Measurements from ENCODE around the gene STAT2.
"Not testable (repeated sequence)": the region's sequence is repeated elsewhere in the genome, so short reads cannot be mapped to it uniquely, and the experiment has no call there.

Gene STAT2

DNA sequence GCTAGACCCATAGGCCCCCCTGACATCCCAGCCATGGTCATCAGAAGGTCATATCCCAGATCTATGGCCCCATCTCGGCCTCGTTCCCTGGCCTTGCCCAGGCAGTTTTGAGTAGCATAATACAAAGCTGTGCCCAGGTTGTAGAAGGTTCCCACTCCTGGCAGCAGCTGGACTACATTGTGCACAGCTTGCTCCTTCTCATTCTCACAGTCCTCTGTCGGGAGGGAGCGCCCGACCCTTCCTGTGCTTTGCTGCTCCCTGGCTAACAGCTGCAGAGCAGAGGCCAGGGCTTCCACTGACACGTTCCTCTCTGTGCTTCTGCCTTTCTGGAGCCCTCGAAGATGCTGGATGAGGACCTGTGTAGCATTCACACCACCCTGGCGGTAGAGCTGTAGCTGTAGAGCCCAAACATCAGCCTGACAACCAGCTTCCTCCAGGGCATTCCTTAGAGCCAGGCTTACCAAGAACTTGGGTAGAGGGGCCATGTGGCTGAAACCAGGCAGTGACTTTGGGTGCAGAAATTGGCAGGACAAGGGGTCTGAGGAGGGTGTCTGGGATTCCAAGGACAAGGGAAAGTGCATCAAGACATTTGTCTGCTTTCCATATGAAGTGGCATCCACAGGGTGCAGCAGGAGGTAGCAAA lies 1.7 kb upstream of the STAT2 start:
- no peak for DNase-seq

DNA sequence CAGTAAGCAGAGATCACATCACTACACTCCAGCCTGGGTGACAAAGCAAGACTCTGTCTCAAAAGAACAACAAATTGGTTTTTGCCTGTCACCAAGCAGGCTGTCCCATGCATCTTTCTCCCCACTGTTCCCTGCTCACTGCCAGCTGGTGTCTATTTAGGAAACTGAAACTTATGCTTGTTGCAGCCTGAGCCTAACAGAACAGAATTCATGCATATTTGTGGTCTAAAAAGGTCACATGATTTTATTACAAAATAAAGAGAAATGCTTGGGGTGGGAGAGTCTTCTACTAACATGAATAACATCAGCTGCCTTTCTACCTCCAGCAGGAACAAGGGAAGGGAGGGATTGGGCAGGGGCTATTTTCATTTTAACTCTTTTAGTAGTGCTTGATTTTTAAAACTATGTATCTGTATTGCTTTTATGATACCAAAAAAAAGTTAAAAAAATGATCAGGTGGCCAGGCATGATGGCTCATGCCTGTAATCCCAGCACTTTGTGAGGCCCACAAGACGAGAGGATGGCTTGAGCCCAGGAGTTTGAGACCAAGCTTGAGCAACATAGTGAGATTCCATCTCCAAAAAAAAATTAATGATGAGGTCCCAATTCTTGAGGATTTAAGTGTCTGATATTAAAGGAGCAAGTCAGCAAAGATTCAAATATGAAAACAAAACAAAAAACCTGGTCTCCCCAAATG lies 923 bp downstream of the STAT2 start:
- DNase-seq, result no peak

DNA sequence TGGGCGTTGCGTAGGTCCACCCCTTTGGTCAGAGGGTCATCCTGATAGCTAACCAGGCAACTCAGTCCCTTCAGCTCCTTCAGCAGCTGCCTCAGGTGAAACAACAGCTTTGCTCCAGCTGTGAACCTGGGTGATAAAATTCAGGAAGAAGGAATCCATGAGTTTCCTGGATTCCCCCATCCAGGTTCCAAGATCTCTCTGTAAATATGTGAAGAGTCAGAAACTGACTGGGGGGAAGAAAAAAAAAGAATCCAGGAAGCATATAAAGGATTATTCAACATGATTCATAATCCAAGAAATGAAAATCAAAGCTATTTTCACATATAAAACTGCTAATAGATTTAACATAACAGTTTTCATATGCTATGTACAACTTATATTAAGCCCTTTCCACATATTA lies 8.6 kb downstream of the STAT2 start:
- no peak for DNase-seq

DNA sequence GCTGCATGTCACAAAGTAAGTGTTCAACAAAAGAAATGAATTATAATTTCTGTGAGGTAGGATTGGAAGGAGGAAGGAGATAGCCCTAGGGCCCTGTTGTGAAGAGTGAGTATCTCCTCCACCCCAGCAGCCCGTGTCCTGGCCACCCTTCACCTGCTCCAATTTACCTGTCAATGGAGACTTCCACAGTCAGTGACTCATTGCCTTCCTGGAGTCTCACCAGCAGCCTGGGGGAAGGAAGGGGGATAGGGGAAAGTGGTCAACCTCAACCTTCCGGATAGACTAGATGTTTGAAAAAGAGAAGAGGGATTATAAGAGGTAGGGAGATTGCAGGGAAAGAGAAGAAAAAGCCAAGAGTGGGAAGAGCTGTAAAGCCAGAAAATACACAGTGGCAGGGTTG lies 9.2 kb downstream of the STAT2 start:
- DNase-seq, result no peak

DNA sequence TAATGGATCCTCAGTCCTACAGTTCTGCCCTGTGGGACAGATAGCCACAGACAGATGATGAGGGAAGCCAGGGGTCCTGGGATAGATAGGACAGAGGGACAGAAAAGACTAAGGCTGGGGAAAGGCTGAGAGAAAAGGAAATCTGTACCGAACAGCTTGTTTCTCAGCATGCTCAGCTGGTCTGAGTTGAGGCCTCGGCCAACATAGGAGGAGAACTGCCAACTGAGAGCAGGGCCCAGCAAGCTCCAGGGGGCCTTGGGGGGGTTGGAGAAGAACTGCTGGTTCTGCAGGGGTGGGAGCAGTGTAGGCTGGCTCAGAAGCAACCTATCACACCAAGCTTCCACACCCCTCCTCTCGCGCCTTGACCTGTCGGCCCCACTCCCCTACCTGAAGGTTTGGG lies 11.1 kb downstream of the STAT2 start:
- no peak for DNase-seq

DNA sequence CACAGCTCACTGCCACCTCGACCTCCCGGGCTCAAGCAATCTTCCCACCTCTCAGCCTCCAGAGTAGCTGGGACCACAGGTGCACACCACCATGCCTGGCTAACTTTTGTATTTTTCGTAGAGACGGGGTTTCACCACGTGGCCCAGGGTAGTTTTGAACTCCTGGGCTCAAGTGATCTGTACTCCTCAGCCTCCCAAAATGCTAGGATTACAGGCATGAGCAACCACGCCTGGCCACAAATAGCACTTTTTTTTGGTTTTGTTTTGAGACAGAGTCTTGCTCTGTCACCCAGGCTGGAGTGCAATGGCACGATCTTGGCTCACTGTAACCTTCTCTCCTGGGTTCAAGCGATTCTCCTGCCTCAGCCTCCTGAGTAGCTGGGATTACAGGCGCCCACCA lies 12.7 kb downstream of the STAT2 start:
- not testable (repeated sequence) for DNase-seq

DNA sequence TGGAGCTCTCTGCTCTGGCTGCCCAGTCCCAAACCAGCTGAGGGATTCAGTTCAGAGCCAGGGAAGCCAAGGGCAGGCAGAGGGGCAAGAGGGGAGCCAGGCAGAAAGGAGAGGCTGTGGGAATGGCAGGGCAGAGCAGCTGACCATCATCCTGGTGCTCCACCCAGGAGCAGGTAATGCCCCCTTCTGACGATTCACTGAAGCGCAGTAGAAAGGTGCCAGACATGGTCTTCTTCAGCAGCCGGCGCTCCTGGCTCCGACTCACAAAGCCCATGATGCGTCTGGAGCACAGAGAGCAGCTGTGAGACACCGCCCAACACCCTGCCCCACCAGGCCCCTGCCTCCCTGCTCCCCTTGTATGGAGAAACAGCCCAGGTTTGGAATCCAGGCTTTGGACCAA lies 13.2 kb downstream of the STAT2 start:
- peak; percentile 49 for DNase-seq

DNA sequence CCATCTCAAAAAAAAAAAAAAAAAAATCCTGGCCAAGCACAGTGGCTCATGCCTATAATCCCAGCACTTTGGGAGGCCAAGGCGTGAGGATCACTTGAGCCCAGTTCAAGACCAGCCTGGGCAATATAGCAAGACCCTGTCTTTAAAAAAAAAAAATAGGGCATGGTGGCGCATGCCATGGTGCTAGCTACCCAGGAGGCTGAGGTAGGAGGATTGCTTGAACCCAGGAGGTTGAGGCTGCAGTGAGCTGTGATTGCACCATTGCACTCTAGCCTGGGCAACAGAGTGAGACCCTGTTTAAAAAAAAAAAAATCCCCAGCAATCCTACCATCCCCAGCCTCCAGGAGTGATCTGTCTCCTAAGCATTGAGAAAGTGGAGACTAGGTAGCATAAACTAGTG lies 17.6 kb downstream of the STAT2 start:
- DNase-seq, result not testable (repeated sequence)

DNA sequence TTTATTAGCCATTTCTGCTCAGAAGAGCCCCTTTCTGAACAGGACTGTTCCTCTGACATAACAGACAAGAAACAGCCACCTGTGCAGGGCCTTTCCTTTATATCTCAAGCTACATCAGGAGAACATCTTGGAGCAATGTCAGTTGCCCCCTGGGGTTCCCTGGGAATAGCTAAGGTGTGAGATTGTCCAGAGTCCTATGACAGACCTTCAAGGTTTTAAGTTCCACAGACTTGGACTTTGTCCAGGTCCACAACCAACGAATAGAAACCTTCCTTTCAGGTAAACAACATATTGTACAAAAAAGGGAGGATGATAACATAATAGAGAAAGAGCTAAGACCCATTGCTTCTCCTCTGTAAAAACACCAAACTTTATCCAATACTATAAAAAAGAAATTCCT lies 18.3 kb downstream of the STAT2 start:
- DNase-seq, result no peak

DNA sequence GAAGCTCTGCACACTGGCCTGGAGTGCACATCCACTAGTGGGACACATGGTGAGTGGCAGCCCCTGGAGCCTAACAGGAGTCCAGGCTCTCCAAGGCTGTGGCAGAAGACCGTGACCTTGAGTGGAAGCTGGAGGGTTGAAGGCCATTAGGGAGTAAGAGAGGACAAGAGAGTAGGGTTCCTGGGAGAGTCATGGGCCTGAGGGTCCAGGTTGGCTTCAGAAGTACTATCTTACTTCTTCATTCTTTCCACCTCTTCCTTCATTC lies 20.8 kb downstream of the STAT2 start:
- peak; percentile 41 for DNase-seq

DNA sequence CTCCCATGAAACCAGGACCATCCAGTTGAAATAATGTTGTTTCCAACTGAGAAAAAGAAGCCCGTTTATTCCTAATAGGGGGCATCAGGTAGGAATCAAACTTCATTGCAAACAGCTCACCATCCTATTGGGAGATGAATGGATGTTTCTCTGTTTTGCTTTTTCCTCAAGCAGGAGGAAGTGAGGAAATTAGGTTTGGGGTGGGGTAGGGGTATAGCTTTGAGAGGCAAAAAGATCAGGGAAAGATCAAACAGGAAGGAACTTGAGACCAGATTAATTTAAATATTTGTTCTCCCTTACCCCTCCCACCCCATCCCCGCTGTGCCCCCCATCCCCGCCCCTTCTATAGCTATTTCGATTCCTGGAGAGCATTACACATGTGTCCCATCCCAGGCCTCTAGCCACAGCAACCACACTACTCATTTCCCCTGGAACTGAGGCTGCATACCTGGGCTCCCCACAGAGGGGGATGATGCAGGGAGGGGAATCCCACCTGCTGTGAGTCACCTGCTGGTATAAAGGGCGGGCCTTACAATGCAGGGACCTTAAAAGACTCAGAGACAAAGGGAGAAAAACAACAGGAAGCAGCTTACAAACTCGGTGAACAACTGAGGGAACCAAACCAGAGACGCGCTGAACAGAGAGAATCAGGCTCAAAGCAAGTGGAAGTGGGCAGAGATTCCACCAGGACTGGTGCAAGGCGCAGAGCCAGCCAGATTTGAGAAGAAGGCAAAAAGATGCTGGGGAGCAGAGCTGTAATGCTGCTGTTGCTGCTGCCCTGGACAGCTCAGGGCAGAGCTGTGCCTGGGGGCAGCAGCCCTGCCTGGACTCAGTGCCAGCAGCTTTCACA lies 21.4 kb downstream of the STAT2 start, which contains the start of gene IL23A:
TSS of gene IL23A (plus strand) at position 577 of the 850 bp plus-strand sequence. CDS start at position 738, 161 bp downstream.
- peak; percentile 89 for DNase-seq

DNA sequence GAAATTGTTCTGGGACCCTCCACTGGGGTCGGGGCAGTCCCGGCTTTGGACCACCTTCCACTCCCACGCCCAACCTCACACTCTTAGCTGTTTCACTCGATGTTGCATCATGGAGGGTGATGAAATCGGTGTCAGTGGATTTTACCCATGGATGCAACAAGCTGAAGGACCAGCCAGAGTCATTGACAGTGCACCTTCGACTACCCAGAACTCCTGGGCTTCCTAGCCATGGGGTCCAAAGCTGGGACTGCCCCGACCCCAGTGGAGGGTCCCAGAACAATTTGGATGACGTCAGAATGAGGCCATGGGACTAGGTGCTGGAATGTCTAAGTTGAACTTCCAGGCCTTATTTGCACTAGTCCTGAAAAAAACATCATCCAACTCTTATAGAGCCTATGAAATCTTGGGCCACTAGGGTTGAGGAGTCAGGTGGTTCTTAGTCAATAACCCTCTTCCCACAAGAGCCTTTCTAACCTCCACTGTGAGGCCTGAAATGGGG lies 22.1 kb downstream of the STAT2 start:
- DNase-seq, result peak; percentile 41

DNA sequence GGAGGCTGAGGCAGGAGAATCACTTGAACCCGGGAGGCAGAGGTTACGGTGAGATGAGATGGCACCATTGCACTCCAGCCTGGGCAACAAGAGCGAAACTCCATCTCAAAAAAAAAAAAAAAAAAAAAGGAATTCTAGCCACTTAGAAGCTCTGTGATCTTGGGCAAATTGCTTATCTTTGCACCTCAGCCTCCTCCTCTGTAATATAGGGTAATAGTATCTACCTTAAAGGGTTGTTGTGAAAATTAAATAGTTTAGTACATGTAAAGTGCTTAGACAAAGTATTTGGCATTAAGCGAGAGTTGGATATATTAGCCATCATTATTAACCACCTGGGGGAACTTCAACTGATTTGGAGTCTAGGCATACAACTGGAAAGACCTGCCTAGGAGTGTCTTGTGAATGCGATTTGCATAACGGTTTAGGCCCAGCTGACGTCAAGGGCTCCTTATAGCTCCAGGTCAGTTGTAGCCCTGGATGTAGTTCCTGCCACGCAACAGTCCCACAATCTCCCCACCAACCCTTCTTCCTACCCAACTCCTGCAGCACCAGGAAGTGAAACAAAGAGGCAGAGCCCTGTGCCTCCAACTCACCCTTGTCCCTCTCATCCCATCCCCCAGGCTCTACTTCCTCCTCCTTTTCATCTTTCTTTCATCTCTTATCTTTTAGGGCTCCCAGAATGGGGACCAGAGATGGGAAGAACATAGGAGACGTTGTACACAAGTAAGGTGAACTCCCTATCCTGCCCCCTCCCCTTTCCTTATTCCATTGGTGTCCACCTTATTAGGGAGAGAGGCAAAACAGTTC lies 23.3 kb downstream of the STAT2 start:
- DNase-seq, result no peak

DNA sequence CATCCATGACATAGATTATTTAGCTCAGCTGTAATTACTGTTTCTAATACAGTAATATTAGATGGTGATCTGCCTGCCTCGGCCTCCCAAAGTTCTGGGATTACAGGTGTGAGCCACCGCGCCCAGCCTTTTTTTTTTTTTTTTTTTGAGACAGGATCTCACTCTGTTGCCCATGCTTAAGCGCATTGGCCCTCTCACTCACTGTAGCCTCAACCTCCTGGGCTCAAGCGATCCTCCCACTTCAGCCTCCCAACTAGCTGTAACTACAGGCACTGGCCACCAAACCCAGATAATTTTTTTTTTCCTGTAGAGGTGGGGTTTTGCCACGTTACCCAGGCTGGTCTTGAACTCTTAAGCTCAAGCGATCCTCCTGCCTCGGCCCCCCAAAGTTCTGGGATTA lies 24.4 kb downstream of the STAT2 start:
- not testable (repeated sequence) for DNase-seq

DNA sequence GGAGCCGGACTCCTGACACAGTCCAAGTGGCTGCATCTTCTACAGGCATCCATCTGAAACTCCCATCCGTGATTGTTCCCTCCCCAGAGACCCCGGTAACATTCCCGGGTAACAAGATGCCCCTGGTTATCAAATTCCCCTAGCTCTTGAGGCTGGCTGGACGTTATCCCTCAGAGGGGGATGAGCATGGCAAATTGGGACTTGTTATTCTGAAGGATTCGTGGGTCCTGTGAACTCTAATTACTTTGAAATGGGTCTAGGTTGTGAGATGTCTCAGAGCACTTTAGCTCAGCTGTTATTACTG lies 25.5 kb downstream of the STAT2 start:
- DNase-seq, result no peak

DNA sequence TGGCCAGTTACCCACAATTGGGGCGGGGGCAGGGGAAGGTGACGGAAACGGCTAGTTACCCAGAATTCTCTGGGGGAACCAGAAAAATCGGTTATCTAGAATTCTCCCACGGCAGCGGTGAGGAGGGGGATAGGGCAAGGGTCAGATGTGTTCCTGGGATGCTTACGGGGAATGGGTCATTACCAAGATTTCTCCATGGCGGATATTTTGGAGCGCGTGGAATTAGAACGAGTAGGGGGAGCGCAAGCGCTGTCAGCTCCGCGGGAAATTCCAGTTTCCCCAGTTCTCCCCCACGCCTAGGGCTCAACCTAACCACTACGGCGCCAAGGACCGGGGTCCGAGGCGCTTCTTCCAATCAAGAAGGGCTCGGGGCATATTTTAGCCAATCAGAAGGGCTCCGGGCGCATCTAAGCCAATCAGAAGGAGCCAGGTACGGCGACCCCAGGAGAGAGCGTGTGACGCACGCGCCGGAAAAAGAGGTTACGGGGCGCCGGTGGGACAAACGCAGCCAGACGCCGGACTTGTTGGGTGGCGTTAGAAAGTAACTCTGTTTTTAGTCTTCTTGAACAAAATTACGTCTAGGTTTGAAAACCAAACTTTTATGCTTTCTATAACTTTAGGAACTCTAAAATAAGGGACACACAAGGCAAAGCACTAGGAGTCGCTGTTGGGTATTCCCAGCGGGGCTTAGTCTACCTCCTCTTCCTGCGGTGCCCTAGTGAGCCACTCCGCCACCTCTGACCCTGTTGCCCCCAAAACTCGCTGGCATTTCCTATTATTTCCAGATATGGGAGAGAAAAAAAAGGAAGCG lies 26.0 kb downstream of the STAT2 start, which contains the start of gene PAN2:
TSS of gene PAN2 (minus strand) at position 322 of the 811 bp plus-strand sequence. CDS start 906 bp downstream, outside the sequence.
- peak; percentile 93 for DNase-seq

DNA sequence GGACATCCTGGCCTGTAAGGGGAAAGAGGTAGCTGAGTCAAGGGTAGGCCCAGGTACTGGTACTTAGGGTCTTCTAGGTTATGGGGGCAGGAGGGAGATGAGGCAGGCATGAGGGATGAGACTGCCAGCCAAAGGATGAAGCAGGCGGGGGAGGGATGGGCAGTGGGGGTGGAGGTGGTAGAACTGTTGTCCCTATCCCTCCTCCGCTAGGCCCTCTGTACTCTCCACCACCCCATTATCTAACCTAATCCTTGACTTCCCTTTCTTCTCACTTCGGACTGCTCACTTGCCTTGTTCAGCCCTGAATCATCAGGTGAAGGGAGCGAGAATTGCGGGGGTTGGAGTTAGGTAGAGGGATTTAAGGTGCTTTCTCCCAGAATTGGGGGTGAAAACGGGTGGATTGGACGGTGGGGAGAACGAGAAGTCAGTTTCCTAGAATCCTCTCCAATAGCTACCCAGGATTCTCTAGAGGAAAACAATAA lies 26.7 kb downstream of the STAT2 start:
- DNase-seq, result no peak

DNA sequence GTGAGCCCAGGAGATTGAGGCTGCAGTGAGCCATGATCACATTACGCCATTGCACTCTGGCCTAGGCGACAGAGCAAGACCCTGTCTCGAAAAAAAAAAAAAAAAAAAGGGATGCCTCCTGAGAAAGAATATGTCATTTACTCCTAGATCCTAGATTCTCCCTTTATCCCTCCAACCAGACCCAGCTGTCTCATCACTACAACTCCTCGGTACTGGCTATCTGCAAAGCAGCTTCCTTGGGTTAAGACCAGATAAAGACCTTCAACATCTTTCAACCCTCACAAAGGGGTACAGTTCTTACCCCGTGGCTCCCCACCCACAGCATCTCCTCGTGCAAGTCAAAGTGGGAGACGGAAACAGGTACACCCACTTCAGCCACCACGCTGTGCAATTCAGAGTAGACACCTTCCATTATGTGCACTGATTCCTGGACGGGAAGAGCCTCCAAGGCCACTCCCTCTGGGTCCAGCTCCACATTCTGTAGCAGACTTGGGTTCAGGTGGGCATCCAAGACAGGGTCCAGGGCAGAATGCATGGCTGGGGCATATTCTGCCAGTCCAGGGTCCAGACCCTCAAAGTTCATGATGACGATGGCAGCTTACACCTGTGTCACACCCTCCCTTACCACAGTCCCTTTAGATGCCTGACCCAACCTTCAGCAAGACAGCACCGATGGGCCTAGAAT lies 27.3 kb downstream of the STAT2 start:
- DNase-seq, result no peak

DNA sequence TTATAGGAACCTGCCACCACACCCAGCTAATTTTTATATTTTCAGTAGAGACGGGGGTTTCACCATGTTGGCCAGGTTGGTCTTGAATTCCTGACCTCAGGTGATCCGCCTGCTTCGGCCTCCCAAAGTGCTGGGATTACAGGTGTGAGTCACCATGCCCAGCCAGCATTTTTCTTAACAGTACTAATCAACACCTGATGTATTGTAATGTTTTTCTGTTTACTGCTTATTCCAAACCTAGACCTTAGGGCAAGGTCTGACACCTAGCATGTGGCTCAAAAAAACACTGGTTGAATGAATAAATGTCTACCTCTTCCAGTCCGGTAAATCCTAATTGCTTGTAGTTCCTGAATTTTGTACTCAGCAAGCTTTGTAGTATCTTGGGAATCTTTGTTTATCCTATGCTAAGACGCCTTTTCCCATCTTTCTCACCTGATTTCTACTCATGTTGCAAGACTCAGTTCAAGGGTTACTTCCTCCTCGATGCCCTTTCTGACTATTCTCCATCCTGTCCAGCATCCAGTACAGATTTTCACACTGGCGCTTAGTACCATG lies 28.9 kb downstream of the STAT2 start:
- DNase-seq, result no peak

DNA sequence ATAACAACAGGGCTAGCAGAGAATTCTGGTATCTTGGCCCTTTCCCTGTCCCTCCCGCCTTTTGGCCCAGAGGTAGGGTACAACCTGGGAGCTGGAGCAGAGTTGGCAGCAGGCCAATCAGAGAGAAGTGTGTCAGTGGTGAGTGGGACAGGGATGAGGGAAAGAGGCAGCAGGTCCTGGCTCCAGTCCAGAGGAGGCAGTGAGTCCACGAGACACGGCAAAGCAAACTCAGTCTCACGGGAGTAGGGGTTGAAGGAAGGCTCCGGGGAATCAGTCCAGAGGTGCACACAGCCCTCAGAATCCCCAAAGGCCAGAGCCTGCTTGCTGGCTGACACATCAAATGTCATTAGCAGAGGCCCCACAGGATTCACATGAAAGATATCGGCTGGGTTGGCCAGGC lies 33.4 kb downstream of the STAT2 start:
- no peak for DNase-seq

DNA sequence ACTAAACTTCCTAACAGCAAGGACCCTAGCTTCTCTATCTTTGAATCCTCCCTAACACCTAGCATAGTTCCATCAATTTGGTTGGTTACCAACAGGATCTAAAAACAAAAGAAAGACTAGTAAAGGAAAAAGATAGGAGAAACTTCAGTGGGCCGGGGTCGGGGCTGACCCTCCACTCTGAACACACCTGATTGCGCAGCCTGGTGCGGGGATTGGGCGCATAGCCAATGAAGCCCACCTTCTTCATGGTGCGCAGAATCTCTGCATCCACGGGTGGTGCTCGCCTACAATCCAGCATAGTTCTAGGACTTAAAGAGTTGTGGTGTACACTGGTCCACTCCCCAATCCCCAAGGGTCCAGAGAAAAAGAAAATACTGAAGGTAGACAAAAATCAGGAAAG lies 33.8 kb downstream of the STAT2 start:
- no peak for DNase-seq

All from stimulated activated CD8-positive, alpha-beta memory T cell treated with anti-CD3 and anti-CD28 coated beads, Interleukin-4, amount 100 ng/mL, for 48 hours (primary cell).